WTC11 (cell line): Measurements from ENCODE around the gene RHOBTB1.

Source experiments
- CREB1 ChIP-seq: sonication (generic); formaldehyde crosslinking; IDR thresholded peaks from 2 replicates; pipeline ENCODE4 v1.8.0; 2023; ENCODE audit warnings: mild to moderate bottlenecking, missing genetic modification reagents
- NFATC4 ChIP-seq: fragments of 250-450 bp; sonication (Bioruptor Pico); IDR thresholded peaks from 2 replicates; pipeline ENCODE4 v1.9.0; 2021; ENCODE audit warnings: mild to moderate bottlenecking
- NFE2L1 ChIP-seq: sonication (generic); formaldehyde crosslinking; IDR thresholded peaks from 2 replicates; pipeline ENCODE4 v1.8.1; 2023; ENCODE audit warnings: missing genetic modification reagents
- NFYB ChIP-seq: sonication (generic); formaldehyde crosslinking; conservative IDR thresholded peaks from 2 replicates; pipeline ENCODE4 v1.8.0; 2022; ENCODE audit warnings: low read depth, missing genetic modification reagents
- NR2C2 ChIP-seq: sonication (generic); formaldehyde crosslinking; IDR thresholded peaks from 2 replicates; pipeline ENCODE4 v1.8.0; 2022; ENCODE audit warnings: mild to moderate bottlenecking, missing genetic modification reagents
- ZNF232 ChIP-seq: sonication (generic); formaldehyde crosslinking; IDR thresholded peaks from 2 replicates; pipeline ENCODE4 v1.8.0; 2022; ENCODE audit warnings: mild to moderate bottlenecking, missing genetic modification reagents
- ZNF416 ChIP-seq: fragments of 250-450 bp; sonication (Bioruptor Pico); IDR thresholded peaks from 2 replicates; pipeline ENCODE4 v1.9.0; 2021; ENCODE audit warnings: mild to moderate bottlenecking, inconsistent platforms
- TF ChIP-seq, protein P1 (sequence below): sonication (generic); formaldehyde crosslinking; IDR thresholded peaks from 2 replicates; pipeline ENCODE4 v1.8.1; 2023; ENCODE audit warnings: mild to moderate bottlenecking, missing genetic modification reagents, borderline replicate concordance
- TF ChIP-seq, protein P2 (sequence below): sonication (generic); formaldehyde crosslinking; IDR thresholded peaks from 2 replicates; pipeline ENCODE4 v1.8.0; 2022; ENCODE audit warnings: mild to moderate bottlenecking, missing genetic modification reagents
- TF ChIP-seq, protein P3 (sequence below): fragments of 200-600 bp; IDR thresholded peaks from 2 replicates; pipeline ENCODE4 v1.8.0; 2022; ENCODE audit warnings: antibody characterized with exemption
- TF ChIP-seq, protein P4 (sequence below): fragments of 250-450 bp; sonication (Bioruptor Pico); IDR thresholded peaks from 2 replicates; pipeline ENCODE4 v1.9.0; 2021; ENCODE audit warnings: mild to moderate bottlenecking

DNA sequence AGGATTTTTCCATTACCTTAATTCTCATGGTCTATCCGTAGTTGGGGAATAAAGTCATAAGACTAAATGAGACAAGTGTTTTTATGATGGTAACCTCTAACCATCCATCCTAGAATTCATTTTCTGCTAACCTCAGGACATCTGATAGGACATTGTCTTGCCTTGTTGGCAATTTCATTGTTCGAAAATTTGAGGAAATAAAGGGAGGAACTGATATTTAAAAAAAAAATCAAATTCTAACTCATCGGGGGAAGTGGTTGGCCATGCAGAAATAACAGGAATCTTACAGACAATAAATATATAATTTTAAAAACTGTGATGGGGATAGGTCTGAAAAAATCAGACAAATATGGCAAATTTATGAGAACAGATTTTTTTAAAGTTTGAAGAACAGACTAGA is 21.7 kb upstream of the RHOBTB1 start:
- TF ChIP-seq, protein P1, sequence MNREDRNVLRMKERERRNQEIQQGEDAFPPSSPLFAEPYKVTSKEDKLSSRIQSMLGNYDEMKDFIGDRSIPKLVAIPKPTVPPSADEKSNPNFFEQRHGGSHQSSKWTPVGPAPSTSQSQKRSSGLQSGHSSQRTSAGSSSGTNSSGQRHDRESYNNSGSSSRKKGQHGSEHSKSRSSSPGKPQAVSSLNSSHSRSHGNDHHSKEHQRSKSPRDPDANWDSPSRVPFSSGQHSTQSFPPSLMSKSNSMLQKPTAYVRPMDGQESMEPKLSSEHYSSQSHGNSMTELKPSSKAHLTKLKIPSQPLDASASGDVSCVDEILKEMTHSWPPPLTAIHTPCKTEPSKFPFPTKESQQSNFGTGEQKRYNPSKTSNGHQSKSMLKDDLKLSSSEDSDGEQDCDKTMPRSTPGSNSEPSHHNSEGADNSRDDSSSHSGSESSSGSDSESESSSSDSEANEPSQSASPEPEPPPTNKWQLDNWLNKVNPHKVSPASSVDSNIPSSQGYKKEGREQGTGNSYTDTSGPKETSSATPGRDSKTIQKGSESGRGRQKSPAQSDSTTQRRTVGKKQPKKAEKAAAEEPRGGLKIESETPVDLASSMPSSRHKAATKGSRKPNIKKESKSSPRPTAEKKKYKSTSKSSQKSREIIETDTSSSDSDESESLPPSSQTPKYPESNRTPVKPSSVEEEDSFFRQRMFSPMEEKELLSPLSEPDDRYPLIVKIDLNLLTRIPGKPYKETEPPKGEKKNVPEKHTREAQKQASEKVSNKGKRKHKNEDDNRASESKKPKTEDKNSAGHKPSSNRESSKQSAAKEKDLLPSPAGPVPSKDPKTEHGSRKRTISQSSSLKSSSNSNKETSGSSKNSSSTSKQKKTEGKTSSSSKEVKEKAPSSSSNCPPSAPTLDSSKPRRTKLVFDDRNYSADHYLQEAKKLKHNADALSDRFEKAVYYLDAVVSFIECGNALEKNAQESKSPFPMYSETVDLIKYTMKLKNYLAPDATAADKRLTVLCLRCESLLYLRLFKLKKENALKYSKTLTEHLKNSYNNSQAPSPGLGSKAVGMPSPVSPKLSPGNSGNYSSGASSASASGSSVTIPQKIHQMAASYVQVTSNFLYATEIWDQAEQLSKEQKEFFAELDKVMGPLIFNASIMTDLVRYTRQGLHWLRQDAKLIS (CRISPR knock-in tag) = no peak
- no peak for TF ChIP-seq NFE2L1
- TF ChIP-seq, protein P2, sequence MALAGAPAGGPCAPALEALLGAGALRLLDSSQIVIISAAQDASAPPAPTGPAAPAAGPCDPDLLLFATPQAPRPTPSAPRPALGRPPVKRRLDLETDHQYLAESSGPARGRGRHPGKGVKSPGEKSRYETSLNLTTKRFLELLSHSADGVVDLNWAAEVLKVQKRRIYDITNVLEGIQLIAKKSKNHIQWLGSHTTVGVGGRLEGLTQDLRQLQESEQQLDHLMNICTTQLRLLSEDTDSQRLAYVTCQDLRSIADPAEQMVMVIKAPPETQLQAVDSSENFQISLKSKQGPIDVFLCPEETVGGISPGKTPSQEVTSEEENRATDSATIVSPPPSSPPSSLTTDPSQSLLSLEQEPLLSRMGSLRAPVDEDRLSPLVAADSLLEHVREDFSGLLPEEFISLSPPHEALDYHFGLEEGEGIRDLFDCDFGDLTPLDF (CRISPR knock-in tag) = no peak
- TF ChIP-seq, protein P3, sequence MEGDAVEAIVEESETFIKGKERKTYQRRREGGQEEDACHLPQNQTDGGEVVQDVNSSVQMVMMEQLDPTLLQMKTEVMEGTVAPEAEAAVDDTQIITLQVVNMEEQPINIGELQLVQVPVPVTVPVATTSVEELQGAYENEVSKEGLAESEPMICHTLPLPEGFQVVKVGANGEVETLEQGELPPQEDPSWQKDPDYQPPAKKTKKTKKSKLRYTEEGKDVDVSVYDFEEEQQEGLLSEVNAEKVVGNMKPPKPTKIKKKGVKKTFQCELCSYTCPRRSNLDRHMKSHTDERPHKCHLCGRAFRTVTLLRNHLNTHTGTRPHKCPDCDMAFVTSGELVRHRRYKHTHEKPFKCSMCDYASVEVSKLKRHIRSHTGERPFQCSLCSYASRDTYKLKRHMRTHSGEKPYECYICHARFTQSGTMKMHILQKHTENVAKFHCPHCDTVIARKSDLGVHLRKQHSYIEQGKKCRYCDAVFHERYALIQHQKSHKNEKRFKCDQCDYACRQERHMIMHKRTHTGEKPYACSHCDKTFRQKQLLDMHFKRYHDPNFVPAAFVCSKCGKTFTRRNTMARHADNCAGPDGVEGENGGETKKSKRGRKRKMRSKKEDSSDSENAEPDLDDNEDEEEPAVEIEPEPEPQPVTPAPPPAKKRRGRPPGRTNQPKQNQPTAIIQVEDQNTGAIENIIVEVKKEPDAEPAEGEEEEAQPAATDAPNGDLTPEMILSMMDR = no peak
- no peak for TF ChIP-seq NFYB
- TF ChIP-seq ZNF232 = no peak
- TF ChIP-seq ZNF416 (CRISPR knock-in tag) = no peak
- TF ChIP-seq NR2C2 = no peak
- TF ChIP-seq CREB1 (CRISPR knock-in tag) = no peak
- TF ChIP-seq NFATC4 (CRISPR knock-in tag) = no peak
- TF ChIP-seq, protein P4, sequence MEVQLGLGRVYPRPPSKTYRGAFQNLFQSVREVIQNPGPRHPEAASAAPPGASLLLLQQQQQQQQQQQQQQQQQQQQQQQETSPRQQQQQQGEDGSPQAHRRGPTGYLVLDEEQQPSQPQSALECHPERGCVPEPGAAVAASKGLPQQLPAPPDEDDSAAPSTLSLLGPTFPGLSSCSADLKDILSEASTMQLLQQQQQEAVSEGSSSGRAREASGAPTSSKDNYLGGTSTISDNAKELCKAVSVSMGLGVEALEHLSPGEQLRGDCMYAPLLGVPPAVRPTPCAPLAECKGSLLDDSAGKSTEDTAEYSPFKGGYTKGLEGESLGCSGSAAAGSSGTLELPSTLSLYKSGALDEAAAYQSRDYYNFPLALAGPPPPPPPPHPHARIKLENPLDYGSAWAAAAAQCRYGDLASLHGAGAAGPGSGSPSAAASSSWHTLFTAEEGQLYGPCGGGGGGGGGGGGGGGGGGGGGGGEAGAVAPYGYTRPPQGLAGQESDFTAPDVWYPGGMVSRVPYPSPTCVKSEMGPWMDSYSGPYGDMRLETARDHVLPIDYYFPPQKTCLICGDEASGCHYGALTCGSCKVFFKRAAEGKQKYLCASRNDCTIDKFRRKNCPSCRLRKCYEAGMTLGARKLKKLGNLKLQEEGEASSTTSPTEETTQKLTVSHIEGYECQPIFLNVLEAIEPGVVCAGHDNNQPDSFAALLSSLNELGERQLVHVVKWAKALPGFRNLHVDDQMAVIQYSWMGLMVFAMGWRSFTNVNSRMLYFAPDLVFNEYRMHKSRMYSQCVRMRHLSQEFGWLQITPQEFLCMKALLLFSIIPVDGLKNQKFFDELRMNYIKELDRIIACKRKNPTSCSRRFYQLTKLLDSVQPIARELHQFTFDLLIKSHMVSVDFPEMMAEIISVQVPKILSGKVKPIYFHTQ (CRISPR knock-in tag) = no peak
